ENCODE data around the gene LRRK2.

DNA sequence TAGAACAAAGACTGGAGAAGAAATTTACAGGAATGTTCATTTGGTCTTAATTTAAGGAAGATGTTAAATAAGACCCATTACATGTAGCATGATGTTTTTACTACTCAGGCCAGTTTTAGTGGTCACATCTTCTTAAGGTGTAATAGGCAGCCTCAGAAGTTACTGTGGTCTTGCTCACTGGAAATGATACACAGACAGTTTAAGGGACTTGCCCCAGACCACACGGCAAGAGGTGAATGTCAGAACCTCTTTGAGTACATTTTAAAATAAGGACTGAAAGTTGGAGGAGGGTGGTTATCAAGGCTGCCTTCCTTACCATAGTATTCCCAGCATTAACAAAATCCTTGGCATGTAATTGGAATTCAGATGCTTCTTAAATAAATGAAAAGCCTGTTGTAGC, 37.9 kb downstream of the LRRK2 start:
- TF ChIP-seq ZNF274 (IDR thresholded peaks at IDR 0.05; ENCODE audit: low read depth, low read length) (no peak), YY1 (IDR thresholded peaks at IDR 0.05; ENCODE audit: insufficient read depth, insufficient read length) (no peak), SUZ12 (IDR thresholded peaks at IDR 0.05; ENCODE audit: extremely low read depth, insufficient read depth, insufficient read length) (no peak)

Measured in NT2/D1 (cell line).